Cardiac muscle cell (in vitro differentiated cells and primary cell): ENCODE results near the gene NCOA7. TPM values are rescaled to one million over a fixed set of nuclear protein-coding genes. Genes with fewer than 3 reads are reported as not detected.

ENCODE experiments used
- DNase-seq, 2 donors: peaks; one replicate each; pipeline versions ENCODE4 v3.0.0 to v3.0.0-alpha.2; 2010 to 2017; ENCODE audit warnings: low read depth in 1 of 2, low spot score in 1 of 2
- H3K27ac ChIP-seq: fragments of 200-600 bp; sonication (generic); 2 replicates; pipeline ENCODE4 v1.5.1; 2016
- H3K27me3 ChIP-seq: fragments of 200-600 bp; sonication (generic); 2 replicates; pipeline ENCODE4 v1.6.0; 2016; ENCODE audit warnings: control low read depth
- H3K36me3 ChIP-seq: fragments of 200-600 bp; sonication (generic); 2 replicates; pipeline ENCODE4 v1.5.1; 2016; ENCODE audit warnings: control low read depth
- H3K4me1 ChIP-seq: fragments of 200-600 bp; sonication (generic); 2 replicates; pipeline ENCODE4 v1.8.1; 2017; ENCODE audit warnings: low read depth, mild to moderate bottlenecking, mixed run types
- H3K4me3 ChIP-seq: fragments of 200-600 bp; sonication (generic); 2 replicates; pipeline ENCODE4 v1.5.1; 2016; ENCODE audit warnings: mild to moderate bottlenecking
- H3K9me3 ChIP-seq: fragments of 200-600 bp; sonication (generic); 2 replicates; pipeline ENCODE4 v1.5.1; 2017; ENCODE audit warnings: low read depth, mild to moderate bottlenecking, control low read depth
- CTCF ChIP-seq: IDR thresholded peaks from 2 replicates; pipeline ENCODE4 v1.5.1; 2012; ENCODE audit warnings: low read depth, mild to moderate bottlenecking, low read length
- polyA plus RNA-seq: library from polyadenylated mRNA; unstranded; fragments of >200 nt; fragmentation: Nextera tagmentation; extraction: Ambion mirVana; gene quantifications from 2 replicates; pipeline ENCODE4 v1.2.1, GENCODE V29; 2016
- total RNA-seq: library from RNA; depleted of rRNA; stranded (reverse); fragments of >200 nt; gene quantifications from 2 replicates; pipeline ENCODE4 v1.2.3, GENCODE V29; 2016

NCOA7 gene
- total and polyA plus RNA-seq, 2 experiments from 2014 or later = 4.2 to 5.8 TPM

GRCh38 chr6:125812394-125813292 lies 21.9 kb downstream of the NCOA7 start:
- H3K27ac ChIP-seq = no peak overlapping the region
- no peaks in the 10 kb centered on the region for H3K36me3 ChIP-seq
- TF ChIP-seq CTCF = no peak
- no peak overlapping the region for H3K4me3 ChIP-seq
- peak in 1 of 2 donors; percentile 98 for DNase-seq
- H3K27me3 ChIP-seq = no peaks in the 10 kb centered on the region
- H3K4me1 ChIP-seq = peaks cover 8% of the 10 kb centered on the region
- no peaks in the 10 kb centered on the region for H3K9me3 ChIP-seq

- Histone ChIP-seq H3K27me3 (no peaks in the 10 kb centered on the region), H3K36me3 (no peaks in the 10 kb centered on the region), H3K4me3 (no peak overlapping the region), H3K27ac (no peak overlapping the region), H3K9me3 (no peaks in the 10 kb centered on the region), H3K4me1 (peaks cover 8% of the 10 kb centered on the region)
- no peak for TF ChIP-seq CTCF
- DNase-seq = no peak
Observed at GRCh38 chr6:125814481-125814880, 23.7 kb downstream of the NCOA7 start.

- peak in 1 of 2 donors; percentile 27 for DNase-seq
- H3K27me3 ChIP-seq = no peaks in the 10 kb centered on the region
- no peaks in the 10 kb centered on the region for H3K36me3 ChIP-seq
- H3K4me1 ChIP-seq = peaks cover 8% of the 10 kb centered on the region
- H3K27ac ChIP-seq = no peak overlapping the region
- H3K4me3 ChIP-seq = no peak overlapping the region
- TF ChIP-seq CTCF = no peak
- no peaks in the 10 kb centered on the region for H3K9me3 ChIP-seq
Observed at GRCh38 chr6:125815080-125815910, 24.5 kb downstream of the NCOA7 start.

- no peak overlapping the region for H3K4me3 ChIP-seq
- no peaks in the 10 kb centered on the region for H3K27me3 ChIP-seq
- no peaks in the 10 kb centered on the region for H3K9me3 ChIP-seq
- H3K4me1 ChIP-seq = peaks cover 8% of the 10 kb centered on the region
- no peak overlapping the region for H3K27ac ChIP-seq
- no peak for DNase-seq
- H3K36me3 ChIP-seq = no peaks in the 10 kb centered on the region
- no peak for TF ChIP-seq CTCF
Observed at GRCh38 chr6:125816828-125817280, 26.1 kb downstream of the NCOA7 start.

GRCh38 chr6:125818225-125818657 lies 27.5 kb downstream of the NCOA7 start:
- no peaks in the 10 kb centered on the region for H3K36me3 ChIP-seq
- DNase-seq = no peak
- no peaks in the 10 kb centered on the region for H3K27me3 ChIP-seq
- no peak overlapping the region for H3K4me3 ChIP-seq
- no peak for TF ChIP-seq CTCF
- H3K9me3 ChIP-seq = no peaks in the 10 kb centered on the region
- H3K27ac ChIP-seq = no peak overlapping the region
- H3K4me1 ChIP-seq = peaks cover 8% of the 10 kb centered on the region
